ENCODE measurements around the gene REXO1. TPM values are rescaled to one million over a fixed set of nuclear protein-coding genes. Genes with fewer than 3 reads are reported as not detected.

The REXO1 gene
- total and polyA plus RNA-seq, 9 of the 15 experiments (the other 6 are each of a cell fraction or from before 2014, with no cell fraction given) = 0.04 to 63.3 (median 15.8) TPM

DNA sequence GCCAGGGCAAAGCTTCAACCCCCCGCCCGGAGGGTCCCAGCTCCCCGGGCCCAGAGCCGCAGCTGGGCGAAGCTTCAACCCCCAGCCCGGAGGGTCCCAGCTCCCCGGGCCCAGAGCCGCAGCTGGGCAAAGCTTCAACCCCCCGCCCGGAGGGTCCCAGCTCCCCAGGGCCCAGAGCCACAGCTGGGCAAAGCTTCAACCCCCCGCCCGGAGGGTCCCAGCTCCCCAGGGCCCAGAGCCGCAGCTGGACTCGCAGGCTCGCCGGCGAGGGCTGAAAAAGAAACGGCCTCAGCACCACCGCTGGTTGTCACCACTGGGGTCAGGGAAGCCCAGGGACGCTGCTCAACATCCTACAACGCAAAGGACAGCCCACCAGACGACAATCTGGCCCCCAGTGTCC, 5.2 kb downstream of the REXO1 start (continued):
- TF ChIP-seq, protein P1, sequence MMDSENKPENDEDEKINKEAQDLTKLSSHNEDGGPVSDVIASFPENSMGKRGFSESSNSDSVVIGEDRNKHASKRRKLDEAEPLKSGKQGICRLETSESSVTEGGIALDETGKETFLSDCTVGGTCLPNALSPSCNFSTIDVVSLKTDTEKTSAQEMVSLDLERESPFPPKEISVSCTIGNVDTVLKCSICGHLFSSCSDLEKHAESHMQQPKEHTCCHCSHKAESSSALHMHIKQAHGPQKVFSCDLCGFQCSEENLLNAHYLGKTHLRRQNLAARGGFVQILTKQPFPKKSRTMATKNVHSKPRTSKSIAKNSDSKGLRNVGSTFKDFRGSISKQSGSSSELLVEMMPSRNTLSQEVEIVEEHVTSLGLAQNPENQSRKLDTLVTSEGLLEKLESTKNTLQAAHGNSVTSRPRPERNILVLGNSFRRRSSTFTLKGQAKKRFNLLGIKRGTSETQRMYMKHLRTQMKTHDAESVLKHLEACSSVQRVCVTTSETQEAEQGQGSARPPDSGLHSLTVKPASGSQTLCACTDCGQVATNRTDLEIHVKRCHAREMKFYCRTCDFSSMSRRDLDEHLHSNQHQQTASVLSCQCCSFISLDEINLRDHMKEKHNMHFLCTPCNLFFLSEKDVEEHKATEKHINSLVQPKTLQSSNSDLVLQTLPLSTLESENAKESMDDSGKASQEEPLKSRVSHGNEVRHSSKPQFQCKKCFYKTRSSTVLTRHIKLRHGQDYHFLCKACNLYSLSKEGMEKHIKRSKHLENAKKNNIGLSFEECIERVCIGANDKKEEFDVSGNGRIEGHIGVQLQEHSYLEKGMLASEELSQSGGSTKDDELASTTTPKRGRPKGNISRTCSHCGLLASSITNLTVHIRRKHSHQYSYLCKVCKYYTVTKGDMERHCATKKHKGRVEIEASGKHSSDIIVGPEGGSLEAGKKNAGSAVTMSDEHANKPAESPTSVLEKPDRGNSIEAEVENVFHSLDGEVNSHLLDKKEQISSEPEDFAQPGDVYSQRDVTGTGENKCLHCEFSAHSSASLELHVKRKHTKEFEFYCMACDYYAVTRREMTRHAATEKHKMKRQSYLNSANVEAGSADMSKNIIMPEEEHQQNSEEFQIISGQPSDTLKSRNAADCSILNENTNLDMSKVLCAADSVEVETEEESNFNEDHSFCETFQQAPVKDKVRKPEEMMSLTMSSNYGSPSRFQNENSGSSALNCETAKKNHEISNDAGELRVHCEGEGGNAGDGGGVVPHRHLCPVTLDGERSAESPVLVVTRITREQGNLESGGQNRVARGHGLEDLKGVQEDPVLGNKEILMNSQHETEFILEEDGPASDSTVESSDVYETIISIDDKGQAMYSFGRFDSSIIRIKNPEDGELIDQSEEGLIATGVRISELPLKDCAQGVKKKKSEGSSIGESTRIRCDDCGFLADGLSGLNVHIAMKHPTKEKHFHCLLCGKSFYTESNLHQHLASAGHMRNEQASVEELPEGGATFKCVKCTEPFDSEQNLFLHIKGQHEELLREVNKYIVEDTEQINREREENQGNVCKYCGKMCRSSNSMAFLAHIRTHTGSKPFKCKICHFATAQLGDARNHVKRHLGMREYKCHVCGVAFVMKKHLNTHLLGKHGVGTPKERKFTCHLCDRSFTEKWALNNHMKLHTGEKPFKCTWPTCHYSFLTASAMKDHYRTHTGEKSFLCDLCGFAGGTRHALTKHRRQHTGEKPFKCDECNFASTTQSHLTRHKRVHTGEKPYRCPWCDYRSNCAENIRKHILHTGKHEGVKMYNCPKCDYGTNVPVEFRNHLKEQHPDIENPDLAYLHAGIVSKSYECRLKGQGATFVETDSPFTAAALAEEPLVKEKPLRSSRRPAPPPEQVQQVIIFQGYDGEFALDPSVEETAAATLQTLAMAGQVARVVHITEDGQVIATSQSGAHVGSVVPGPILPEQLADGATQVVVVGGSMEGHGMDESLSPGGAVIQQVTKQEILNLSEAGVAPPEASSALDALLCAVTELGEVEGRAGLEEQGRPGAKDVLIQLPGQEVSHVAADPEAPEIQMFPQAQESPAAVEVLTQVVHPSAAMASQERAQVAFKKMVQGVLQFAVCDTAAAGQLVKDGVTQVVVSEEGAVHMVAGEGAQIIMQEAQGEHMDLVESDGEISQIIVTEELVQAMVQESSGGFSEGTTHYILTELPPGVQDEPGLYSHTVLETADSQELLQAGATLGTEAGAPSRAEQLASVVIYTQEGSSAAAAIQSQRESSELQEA (IDR thresholded peaks at IDR 0.05; ENCODE audit: low read depth) = no peak
- no peak for TF ChIP-seq ZNF764 (CRISPR knock-in tag; IDR thresholded peaks at IDR 0.05; ENCODE audit: low read depth)
- no peak for TF ChIP-seq ZKSCAN3 (CRISPR knock-in tag; IDR thresholded peaks at IDR 0.05)
- TF ChIP-seq FIP1L1 (IDR thresholded peaks at IDR 0.05; ENCODE audit: low read depth, low read length, poor library complexity, severe bottlenecking) = peak; percentile 24
- TF ChIP-seq NCOA1 (IDR thresholded peaks at IDR 0.05; ENCODE audit: low read depth) = no peak

Measured in K562 (cell line).